ENCODE data around the gene KRT76.
"Not testable (repeated sequence)": the region's sequence is repeated elsewhere in the genome, so short reads cannot be mapped to it uniquely, and the experiment has no call there.

KRT76 gene

GRCh38 chr12:52779914-52780313 lies 2.8 kb upstream of the KRT76 start:
- DNase-seq = no peak

- no peak for DNase-seq
These were observed 1.7 kb upstream of the KRT76 start for GRCh38 chr12:52778833-52779232.

GRCh38 chr12:52777566-52777965 lies 421 bp upstream of the KRT76 start:
- no peak for DNase-seq

GRCh38 chr12:52776435-52776834 lies 710 bp downstream of the KRT76 start:
- DNase-seq = no peak

GRCh38 chr12:52774629-52775250 lies 2.4 kb downstream of the KRT76 start:
- no peak for DNase-seq

- DNase-seq = no peak
These were observed 4.4 kb downstream of the KRT76 start for GRCh38 chr12:52772772-52773171.

- DNase-seq = no peak
These were observed 5.0 kb downstream of the KRT76 start for GRCh38 chr12:52772188-52772587.

GRCh38 chr12:52771505-52771904 lies 5.6 kb downstream of the KRT76 start:
- DNase-seq = no peak

GRCh38 chr12:52771088-52771487 lies 6.1 kb downstream of the KRT76 start:
- DNase-seq = no peak

GRCh38 chr12:52769946-52770345 lies 7.2 kb downstream of the KRT76 start:
- no peak for DNase-seq

- DNase-seq = no peak
These were observed 7.8 kb downstream of the KRT76 start for GRCh38 chr12:52769354-52769753.

GRCh38 chr12:52768479-52769200 lies 8.5 kb downstream of the KRT76 start:
- no peak for DNase-seq

GRCh38 chr12:52767427-52767826 lies 9.7 kb downstream of the KRT76 start:
- DNase-seq = no peak

- no peak for DNase-seq
These were observed 10.1 kb downstream of the KRT76 start for GRCh38 chr12:52767020-52767379.

- DNase-seq = no peak
These were observed 10.7 kb downstream of the KRT76 start for GRCh38 chr12:52766351-52767019.

GRCh38 chr12:52765702-52766101 lies 11.4 kb downstream of the KRT76 start:
- DNase-seq = no peak

GRCh38 chr12:52763991-52764390 lies 13.2 kb downstream of the KRT76 start:
- no peak for DNase-seq

- DNase-seq = no peak
These were observed 14.0 kb downstream of the KRT76 start for GRCh38 chr12:52763036-52763659.

- DNase-seq = no peak
These were observed 15.3 kb downstream of the KRT76 start for GRCh38 chr12:52761802-52762201.

- not testable (repeated sequence) for DNase-seq
These were observed 15.9 kb downstream of the KRT76 start for GRCh38 chr12:52761218-52761617.

- DNase-seq = no peak
These were observed 16.5 kb downstream of the KRT76 start for GRCh38 chr12:52760623-52761022.

- DNase-seq = no peak
These were observed 17.4 kb downstream of the KRT76 start for GRCh38 chr12:52759695-52760094.

- no peak for DNase-seq
These were observed 17.9 kb downstream of the KRT76 start for GRCh38 chr12:52759218-52759617.

All from CD4-positive, alpha-beta T cell treated with Interleukin-21 for 1 hour (primary cell).